HepG2 (cell line): Measurements from ENCODE around the gene GMPPA. TPM values are rescaled to one million over a fixed set of nuclear protein-coding genes. Genes with fewer than 3 reads are reported as not detected.

Source experiments
- ATF7 ChIP-seq, 2 experiments: fragments of 450-650 bp in 1 of 2; sonication (generic) in 1 of 2; formaldehyde crosslinking in 1 of 2; IDR thresholded peaks; 2 replicates each; pipeline versions ENCODE4 v1.4.0 to v1.6.1; 2016 to 2020; ENCODE audit warnings: antibody characterized with exemption in 1 of 2, mild to moderate bottlenecking in 1 of 2, missing genetic modification reagents in 1 of 2
- ELK4 ChIP-seq: sonication (generic); formaldehyde crosslinking; IDR thresholded peaks from 2 replicates; pipeline ENCODE4 v1.9.0; 2021; ENCODE audit warnings: missing genetic modification reagents, borderline replicate concordance
- FOXO4 ChIP-seq: sonication (generic); formaldehyde crosslinking; conservative IDR thresholded peaks from 2 replicates; pipeline ENCODE4 v1.8.1; 2023; ENCODE audit warnings: missing genetic modification reagents
- GATAD2A ChIP-seq: IDR thresholded peaks from 2 replicates; pipeline ENCODE4 v1.6.1; 2016
- HNRNPL ChIP-seq: fragments of 200-400 bp; formaldehyde crosslinking; IDR thresholded peaks from 2 replicates; pipeline ENCODE4 v1.6.1; 2017; ENCODE audit warnings: mild to moderate bottlenecking, low read depth, low read length
- HOXA5 ChIP-seq: sonication (generic); formaldehyde crosslinking; IDR thresholded peaks from 2 replicates; pipeline ENCODE4 v1.4.0; 2020; ENCODE audit warnings: missing genetic modification reagents
- KLF12 ChIP-seq: sonication (generic); formaldehyde crosslinking; IDR thresholded peaks from 2 replicates; pipeline ENCODE4 v1.4.0; 2020; ENCODE audit warnings: missing genetic modification reagents, borderline replicate concordance
- MLX ChIP-seq: IDR thresholded peaks from 2 replicates; pipeline ENCODE4 v1.6.1; 2016
- POLR2AphosphoS2 ChIP-seq: IDR thresholded peaks from 2 replicates; pipeline ENCODE4 v1.6.1; 2011; ENCODE audit warnings: low read depth, low read length, improper control_type of control experiment
- REST ChIP-seq, 2 experiments: IDR thresholded peaks; 2 replicates each; pipeline ENCODE4 v1.6.1; 2011 to 2012; ENCODE audit warnings: low read length in 2 of 2, borderline replicate concordance in 1 of 2, low read depth in 1 of 2, mild to moderate bottlenecking in 1 of 2, moderate library complexity in 1 of 2
- ZBTB20 ChIP-seq: sonication (generic); formaldehyde crosslinking; IDR thresholded peaks from 2 replicates; pipeline ENCODE4 v1.8.1; 2023; ENCODE audit warnings: missing genetic modification reagents, low read depth, mild to moderate bottlenecking, borderline replicate concordance
- ZNF136 ChIP-seq: sonication (generic); formaldehyde crosslinking; IDR thresholded peaks from 2 replicates; pipeline ENCODE4 v1.8.1; 2022; ENCODE audit warnings: low read depth, mild to moderate bottlenecking, moderate library complexity, missing genetic modification reagents
- ZNF264 ChIP-seq: sonication (generic); formaldehyde crosslinking; IDR thresholded peaks from 2 replicates; pipeline ENCODE4 v1.4.0; 2020; ENCODE audit warnings: missing genetic modification reagents
- ZNF281 ChIP-seq: sonication (generic); formaldehyde crosslinking; IDR thresholded peaks from 2 replicates; pipeline ENCODE4 v1.4.0; 2020; ENCODE audit warnings: missing genetic modification reagents, borderline replicate concordance
- ZNF512 ChIP-seq: sonication (generic); formaldehyde crosslinking; IDR thresholded peaks from 2 replicates; pipeline ENCODE4 v1.4.0; 2020; ENCODE audit warnings: mild to moderate bottlenecking, missing genetic modification reagents
- polyA plus RNA-seq, 8 experiments: library from polyadenylated mRNA; depleted of rRNA in 3 of 8; stranded (reverse) in 7 of 8; unstranded in 1 of 8; fragments of >200 nt; fragmentation: Illumina TruSeq in 4 of 8; extraction: Trizol in 4 of 8; gene quantifications; 2 replicates each; pipeline versions ENCODE4 v1.2.1 to v1.2.3, GENCODE V29; 2011 to 2016; ENCODE audit warnings: low read depth in 4 of 8, missing spikeins in 1 of 8, mixed read lengths in 1 of 8; ENCODE audit not compliant: insufficient read depth in 1 of 8
- total RNA-seq, 5 experiments: library from RNA; depleted of rRNA; stranded (reverse); fragments of >200 nt; fragmentation: Illumina TruSeq; extraction: Trizol; gene quantifications; 2 replicates each; pipeline ENCODE4 v1.2.3, GENCODE V29; 2016; ENCODE audit warnings: low read depth in 1 of 5

Gene GMPPA
- total and polyA plus RNA-seq, 2 of the 13 experiments (the other 11 are each of a cell fraction or from before 2014, with no cell fraction given) = 81.1 to 106 TPM

GRCh38 chr2:219551441-219552381 lies 53.0 kb downstream of the GMPPA start (continued):
- no peak for TF ChIP-seq ZNF512
- no peak for TF ChIP-seq ELK4 (CRISPR knock-in tag)
- TF ChIP-seq ZNF136 (CRISPR knock-in tag) = 0 out of 2 replicates have a peak, but pooled peaks have one; percentile 24
- no peak; the same call in 1 of the 2 replicates for TF ChIP-seq HOXA5 (CRISPR knock-in tag)
- no peak for TF ChIP-seq GATAD2A (CRISPR knock-in tag)
- TF ChIP-seq HNRNPL = 0 out of 2 replicates have a peak, but pooled peaks have one; percentile 11
- TF ChIP-seq MLX = no peak
- TF ChIP-seq KLF12 (CRISPR knock-in tag) = no peak
- no peak for TF ChIP-seq FOXO4 (CRISPR knock-in tag)
- no peak for TF ChIP-seq ZBTB20 (CRISPR knock-in tag)
- TF ChIP-seq ZNF281 (CRISPR knock-in tag) = no peak
- TF ChIP-seq ATF7 (IDR thresholded peaks at IDR 0.05) = no peak
- no peak for TF ChIP-seq ATF7 (CRISPR knock-in tag; IDR thresholded peaks at IDR 0.05)
- TF ChIP-seq POLR2AphosphoS2 = peak; percentile 69; the same call in 1 of the 2 replicates
- TF ChIP-seq REST (IDR thresholded peaks at IDR 0.05; ENCODE audit: borderline replicate concordance in 1 of 2, low read depth in 1 of 2, low read length in 2 of 2) = no peak
- TF ChIP-seq ZNF264 = no peak
